HG02840 (cell line): Measurements from ENCODE around the gene DRAXIN.

ENCODE experiments used
- ATAC-seq: cut with Tn5 transposase; IDR thresholded peaks from one replicate; pipeline ENCODE4 v1.9.1; 2021; ENCODE audit warnings: mild to moderate bottlenecking, moderate library complexity, moderate number of reproducible peaks; ENCODE audit not compliant: unreplicated experiment, low FRiP score

DRAXIN gene

DNA sequence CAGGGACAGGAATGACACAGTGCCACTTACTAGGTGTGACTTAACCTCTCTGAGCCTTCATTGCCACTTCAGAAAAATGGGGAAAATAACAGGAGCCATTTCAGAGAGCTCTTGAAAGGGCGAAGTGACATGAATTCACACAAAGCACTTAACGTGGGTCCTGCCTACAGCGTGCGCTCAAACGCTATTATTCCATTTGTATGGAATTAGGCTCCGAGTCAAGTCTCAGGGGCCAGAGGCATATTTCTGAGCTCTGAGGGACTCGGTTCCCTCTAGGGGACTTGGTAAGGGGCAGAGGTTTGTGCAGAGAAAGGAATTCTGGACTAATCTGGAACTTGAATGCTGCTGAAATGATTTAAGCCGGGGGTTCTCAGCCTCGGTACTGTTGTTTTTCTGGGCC, 14.1 kb downstream of the DRAXIN start:
- ATAC-seq: no peak

DNA sequence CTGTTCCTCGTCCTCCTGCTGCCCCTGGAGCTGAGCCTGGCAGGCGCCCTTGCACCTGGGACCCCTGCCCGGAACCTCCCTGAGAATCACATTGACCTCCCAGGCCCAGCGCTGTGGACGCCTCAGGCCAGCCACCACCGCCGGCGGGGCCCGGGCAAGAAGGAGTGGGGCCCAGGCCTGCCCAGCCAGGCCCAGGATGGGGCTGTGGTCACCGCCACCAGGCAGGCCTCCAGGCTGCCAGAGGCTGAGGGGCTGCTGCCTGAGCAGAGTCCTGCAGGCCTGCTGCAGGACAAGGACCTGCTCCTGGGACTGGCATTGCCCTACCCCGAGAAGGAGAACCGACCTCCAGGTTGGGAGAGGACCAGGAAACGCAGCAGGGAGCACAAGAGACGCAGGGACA, 14.8 kb downstream of the DRAXIN start:
- no peak for ATAC-seq

DNA sequence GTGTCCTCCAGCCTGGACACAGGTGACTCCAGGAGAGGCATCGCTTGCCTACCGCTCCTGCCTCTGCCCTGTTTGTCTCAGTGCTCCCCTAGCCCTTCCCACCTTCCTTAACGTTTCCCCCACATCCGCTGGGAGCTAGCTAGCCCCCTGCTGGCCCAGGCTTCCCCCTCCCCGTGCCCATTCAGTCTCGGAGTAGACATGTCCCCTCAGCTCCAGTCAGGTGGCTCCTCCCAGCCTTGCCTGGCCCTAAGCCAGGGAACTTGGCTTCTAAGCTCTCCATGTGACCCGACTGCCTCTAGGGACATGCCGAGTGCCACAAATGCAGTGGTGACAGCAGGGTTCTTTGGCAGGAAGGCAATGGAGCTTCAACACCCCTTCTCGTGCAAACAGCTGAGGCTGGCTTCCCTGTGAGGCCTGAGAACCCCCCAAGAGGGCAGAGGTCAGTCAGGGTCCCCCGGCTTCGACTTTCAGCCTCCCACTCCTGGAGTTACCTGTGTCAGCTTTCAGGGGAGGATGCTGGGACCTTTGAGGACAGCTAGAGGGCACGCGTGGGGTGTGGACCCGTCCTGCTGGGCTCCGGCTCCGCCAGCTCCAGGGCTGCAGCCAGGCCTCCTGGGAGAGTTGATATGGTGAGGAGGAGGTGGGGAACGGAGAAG, 16.2 kb downstream of the DRAXIN start:
- ATAC-seq: no peak

DNA sequence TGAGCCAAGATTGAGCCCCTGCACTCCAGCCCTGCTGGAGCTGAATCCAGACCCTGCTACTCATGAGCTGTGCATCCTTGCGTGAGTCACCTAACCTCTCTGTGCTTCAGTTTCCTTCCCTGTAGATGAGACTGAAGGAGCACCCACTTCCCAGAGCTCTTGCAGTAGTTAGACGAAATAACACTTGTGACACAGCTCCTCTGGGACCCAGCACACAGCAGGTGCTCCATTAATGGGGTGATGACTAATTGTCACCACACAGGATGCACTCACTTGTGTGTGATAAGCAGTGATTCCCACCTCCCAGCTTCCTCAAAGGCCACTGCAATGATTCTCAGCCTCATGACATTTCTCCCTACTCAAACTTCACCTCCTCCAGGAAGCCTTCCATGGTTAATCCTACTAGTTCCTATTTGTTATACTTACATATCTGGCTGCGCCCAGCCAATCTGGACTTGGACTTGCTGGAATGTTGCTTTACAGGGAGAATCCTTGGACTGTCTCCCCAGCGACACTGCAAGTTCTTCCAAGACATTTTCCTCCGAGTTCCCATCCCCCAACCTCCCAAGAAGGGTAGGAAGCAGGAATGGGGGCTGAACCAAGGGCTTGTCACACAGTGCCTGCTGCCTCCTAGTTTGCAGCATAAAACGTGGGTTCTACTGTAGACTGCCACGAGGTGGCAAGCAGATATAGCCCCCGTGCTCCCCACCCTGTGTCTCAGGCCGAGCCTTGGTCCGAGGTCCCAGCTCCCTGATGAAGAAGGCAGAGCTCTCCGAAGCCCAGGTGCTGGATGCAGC, 17.2 kb downstream of the DRAXIN start:
- no peak for ATAC-seq

DNA sequence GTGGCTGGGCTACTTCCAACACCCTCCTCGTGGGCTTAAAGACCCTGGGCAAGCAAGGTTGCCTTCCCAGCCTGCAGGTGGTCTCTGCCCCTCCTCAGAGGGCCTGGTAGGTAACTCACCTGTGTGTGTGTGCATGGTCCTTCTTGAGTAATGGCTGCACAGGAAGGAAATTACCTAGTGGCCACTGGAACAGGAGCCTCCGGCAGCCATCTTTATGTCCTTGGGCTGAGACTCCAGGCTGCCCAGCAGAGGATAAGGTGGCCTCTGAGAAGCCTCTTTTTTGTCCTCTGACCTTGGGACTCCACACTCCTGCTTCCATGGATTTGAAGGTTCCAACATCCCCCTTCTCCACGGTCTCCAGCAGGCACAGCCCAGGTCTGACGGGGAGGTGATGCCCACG, 20.0 kb downstream of the DRAXIN start:
- no peak for ATAC-seq

DNA sequence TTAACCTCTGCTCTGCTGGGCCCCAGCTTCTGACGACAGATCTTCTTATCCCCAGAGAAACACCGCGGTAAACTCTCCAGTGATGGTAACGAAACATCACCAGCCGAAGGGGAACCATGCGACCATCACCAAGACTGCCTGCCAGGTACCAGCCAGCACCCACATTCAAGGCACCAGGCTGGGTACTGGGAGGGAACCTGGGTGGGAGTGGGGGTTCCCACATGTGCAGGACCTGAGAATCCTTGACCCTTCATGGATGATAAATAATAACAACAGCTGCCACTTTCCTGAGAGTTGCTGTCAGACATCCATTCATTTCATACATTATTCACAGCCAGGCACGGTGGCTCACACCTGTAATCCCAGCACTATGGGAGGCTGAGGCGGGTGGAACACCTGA, 20.8 kb downstream of the DRAXIN start:
- ATAC-seq: no peak

DNA sequence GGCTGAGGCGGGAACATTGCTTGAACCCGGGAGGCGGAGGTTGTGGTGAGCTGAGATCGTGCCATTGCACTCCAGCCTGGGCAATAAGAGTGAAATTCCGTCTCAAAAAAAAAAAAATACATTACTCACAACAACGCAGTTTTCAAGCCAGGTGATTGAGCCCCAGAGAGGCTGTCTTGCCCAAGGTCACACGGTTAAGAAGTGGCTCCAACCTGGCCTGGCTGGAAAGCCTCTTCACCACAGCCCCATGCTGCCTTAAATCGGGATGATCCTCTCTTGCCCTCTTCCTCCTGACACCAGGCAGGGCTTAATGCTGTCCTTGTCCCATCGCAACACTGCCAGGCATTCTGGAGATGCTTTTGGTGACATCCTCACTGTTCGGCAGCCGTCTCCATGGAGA, 21.6 kb downstream of the DRAXIN start:
- ATAC-seq: no peak

DNA sequence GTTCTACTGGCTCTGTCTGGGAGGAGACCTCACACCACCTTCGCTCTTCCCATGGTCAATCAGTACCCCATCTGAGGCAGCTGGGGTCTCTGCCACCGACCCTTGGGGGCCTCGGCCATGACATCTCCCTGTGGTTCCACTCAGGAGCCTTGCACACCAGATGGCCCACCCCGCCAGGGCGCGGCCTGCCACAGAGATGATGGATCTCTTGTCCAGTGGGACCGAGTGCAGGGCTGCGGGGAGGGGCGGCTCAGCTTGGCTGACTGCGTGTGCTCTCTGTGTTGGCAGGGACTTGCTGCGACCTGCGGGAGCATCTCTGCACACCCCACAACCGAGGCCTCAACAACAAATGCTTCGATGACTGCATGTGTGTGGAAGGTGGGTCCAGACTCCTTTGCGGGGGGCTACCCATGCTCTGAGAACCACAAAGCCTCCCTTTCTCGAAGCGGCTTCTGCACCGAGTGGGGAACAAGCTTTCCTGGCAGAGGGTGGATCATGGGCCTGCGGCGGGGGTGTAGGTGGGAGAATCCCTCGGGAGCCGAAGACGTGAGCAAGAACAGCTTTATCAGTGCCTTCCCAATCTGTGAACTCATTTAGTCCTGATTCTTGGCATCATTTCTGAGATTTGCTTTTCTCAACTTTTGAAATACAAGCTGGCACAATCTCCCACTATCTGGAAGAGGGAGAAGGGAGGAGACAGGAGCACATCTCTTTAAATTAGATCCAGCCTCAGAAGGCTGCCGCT, 23.5 kb downstream of the DRAXIN start:
- no peak for ATAC-seq

DNA sequence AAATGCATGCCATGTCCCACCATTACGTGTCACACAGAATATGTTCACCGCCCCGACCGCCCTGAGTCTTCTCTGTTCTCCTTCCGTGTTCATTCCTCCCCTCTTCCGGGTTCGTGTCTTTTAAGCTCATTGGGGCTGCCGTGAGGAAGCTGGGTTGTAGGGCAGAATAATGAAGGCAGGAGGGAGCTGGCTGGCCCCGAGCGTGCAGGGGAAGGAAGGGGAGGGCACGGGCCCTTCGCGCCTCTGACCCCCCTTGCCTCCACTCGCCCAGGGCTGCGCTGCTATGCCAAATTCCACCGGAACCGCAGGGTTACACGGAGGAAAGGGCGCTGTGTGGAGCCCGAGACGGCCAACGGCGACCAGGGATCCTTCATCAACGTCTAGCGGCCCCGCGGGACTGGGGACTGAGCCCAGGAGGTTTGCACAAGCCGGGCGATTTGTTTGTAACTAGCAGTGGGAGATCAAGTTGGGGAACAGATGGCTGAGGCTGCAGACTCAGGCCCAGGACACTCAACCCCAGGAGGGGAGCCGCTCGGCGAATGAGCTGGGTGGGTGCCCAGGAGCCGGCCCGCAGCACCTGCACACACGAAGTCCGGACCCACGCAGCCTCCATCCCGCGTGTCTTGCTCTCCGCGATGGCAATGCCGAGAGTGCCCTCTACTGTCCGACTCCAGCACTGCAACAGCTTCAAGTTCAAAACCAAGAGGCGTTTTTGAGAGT, 28.0 kb downstream of the DRAXIN start:
- no peak for ATAC-seq

DNA sequence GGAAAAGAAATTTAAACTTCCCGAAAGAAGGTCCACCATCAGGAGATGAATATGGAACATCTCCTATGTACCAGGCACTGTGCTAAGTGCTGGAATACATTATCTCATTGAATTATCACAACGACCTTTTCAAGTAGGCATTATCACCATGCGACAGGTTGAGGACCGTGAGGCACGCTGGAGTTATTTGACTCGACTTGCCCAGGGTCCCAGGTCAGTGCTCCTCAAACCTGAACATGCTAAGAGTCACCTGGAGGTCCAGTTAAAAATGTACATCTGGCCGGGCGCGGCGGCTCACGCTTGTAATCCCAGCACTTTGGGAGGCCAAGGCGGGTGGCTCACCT, 28.5 kb downstream of the DRAXIN start:
- no peak for ATAC-seq

DNA sequence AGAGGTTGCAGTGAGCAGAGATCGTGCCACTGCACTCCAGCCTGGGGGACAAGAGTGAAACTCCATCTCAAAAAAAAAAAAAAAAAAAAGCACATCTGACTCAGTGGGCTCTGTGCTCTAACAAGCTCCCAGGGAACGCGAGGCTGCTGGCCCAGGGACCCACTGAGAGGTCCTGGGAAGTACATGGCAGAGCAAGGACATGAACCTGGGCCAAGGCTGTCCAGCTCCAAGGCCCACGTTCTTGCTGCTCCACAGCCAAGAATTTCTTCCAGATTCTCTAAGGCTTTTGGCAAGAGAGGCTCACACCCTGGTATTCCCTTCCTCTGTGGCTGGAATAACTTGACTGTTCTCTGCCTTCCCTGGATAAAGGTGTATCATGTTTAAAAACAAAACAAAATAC, 29.0 kb downstream of the DRAXIN start:
- ATAC-seq: no peak

DNA sequence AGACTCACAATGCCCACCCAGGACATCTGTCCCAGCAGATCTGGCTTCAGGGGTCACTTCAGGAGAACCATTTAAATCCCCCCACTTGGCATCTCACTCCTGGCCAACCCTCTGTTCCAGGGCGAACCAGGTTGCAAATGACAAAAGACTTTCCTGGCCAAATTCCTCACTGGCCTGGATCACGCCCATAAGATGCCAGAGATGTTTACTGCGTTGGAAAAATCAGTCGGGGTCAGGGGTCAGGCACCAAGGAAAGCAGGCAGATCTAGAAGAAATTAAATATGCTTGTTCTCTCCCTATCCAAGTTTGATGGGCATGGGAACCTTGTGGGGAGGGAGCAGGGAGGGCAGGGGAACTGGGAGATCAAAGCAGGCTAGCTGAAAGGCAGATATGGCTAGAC, 29.8 kb downstream of the DRAXIN start:
- ATAC-seq: no peak

DNA sequence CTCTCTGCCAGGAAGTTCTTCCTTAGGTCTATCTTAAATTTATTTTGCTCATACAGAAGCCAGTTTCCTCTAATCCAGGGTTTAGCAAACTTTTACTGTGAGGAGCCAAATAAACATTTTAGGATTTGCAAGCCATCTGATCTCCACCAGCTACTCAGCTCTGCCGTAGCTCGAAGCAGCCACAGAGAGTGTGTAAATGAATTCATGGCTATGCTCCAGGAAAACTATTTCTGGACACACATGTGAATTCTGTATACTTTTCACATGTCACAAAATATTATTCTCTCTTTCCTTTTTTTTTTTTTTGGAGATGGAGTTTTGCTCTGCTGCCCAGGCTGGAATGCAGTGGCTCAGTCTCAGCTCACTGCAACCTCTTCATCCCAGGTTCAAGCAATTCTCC, 31.0 kb downstream of the DRAXIN start:
- ATAC-seq: no peak

DNA sequence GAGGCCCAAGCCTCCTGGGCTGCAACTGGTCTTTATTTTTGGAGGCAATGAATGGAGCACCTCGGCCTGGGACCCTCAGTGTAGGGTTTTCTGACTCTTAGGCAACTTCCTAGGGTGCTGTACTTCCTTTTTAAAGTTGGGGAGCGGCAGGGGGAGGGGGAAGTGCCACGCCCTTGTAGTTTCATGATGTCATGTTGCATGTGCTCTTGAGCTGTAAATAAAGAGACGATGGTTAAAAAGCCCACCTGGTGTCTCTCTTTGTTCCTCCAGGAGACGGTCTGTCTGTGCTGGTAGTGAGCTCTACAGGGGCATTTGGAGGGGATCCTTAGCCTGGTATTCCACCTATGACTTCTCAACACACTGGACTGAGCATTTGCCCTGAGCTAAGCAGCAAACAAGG, 34.1 kb downstream of the DRAXIN start:
- no peak for ATAC-seq

DNA sequence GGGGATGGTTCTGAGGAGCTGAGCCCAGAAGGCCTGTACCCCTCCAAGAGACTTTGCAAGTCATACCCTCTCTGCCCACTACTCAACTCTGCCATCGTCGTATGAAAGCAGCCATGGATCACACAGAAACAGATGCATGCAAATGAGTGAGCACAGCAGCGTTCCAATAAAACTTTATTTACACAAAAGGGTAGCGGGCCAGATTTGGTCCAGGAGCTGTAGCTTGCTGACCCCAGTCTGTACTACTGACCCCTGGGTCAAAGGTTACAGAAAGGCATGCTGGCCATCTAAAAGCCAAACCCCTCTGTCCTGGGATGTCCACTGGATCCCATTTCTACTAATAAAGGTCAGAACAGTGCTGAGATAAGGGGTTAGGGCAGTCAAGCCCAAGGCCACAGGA, 35.6 kb downstream of the DRAXIN start:
- no peak for ATAC-seq

DNA sequence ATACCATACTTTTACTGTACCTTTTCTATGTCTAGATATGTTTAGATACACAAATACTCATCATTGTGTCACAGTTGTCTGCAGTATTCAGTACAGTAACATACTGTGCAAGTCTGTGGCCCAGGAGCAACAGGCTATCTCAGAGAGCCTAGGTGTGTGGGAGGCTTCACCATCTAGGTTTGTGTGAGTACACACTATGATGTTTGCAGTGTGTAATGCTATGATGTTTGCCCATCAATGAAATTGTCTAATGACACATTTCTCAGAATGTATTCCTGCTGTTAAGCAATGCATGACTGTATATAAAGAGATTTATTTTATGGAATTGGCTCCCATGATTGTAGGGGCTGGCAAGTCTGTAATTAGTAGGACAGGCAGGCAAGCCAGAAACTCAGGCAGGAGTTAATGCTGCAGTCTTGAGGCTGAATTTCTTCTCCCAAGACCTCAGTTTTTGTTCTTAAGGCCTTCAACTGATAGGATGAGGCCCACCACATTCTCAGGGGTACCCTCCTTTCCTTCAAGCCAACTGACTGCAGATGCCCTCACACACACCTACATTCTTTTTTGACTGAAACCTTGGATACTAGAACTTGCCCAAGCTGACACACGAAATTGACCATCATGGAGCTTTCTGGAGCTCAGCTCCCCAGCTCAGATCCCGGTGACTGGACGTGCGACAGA, 36.8 kb downstream of the DRAXIN start:
- ATAC-seq: no peak

DNA sequence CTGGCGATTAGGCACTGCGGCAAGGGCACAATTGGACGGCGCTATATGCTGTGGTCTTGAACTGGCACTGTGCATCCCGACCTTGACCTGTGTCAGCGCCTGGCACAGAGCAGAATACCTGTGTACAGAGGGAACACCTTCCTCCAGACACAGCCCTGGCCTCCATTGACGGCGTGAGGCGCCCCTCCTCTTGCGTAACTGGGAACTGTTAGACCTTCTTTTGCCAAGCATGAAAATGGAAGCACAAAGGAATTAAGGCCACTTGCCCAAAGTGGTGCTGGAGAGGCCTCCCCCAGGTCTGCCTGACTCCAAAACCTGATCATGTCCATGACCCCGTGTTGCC, 37.6 kb downstream of the DRAXIN start:
- no peak for ATAC-seq

DNA sequence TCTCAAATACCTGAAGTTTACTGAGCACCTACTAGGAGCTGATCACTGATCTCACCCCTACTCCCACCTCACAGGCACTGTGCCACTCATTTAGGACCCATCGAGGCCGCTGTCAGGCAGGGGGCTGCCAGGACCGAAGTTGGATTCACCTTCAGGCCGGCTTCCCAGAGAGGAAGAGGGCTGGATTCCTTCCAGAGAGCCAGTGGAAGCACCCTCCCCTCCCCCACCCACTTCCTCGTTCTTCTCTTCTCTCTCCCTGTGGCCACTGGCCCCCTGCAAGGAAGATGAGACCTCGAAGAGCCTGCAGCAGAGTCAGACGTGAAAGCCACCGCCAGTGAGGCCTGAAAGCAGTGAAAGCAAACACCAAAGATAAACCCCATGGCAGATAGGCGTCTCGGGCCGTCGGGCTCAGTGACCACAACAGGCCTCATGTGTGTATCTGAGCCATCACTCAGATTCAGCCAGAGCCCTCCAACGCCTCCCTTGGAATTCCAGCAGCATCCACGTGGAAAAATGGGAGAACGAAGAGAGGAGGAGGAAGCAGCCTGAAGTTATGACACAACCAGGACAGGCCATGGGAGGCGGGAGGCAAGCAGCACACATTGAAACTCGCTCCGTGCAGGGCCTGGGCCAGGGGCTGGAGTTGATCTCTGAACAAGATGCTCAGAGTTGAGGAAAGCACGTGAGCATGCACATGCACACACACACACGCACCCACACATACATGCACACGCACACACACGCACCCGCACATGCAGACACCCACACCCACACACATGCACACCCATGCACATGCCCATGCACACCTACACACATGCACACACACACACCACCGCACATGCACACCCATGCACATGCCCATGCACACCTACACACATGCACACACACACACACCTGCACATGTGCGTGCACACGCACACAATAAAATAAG, 38.3 kb downstream of the DRAXIN start:
- ATAC-seq: no peak

DNA sequence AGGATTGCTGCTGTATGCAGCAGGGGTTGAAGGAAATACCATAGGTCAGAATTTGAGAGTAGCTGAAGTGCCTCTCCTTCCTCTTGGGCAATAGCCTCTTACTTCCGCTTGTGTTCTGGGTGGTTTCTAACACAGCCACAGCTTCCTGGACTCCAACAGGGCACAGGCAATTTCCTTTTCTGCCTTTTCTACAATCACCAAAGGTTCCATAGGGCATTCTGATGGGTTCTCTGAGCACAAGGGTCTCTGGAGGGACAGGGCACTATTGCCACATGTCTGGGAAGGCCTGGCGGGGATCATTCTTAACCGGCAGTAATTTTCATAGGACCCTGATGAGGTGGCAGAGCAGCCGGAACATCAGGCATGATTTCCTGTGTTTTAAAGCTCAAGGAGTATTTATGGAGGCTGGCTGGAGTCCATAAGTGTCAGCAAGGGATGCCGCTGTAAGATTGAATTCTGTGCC, 39.0 kb downstream of the DRAXIN start:
- ATAC-seq: no peak
